ENCODE data around the gene NANP.
"Not testable (repeated sequence)": the region's sequence is repeated elsewhere in the genome, so short reads cannot be mapped to it uniquely, and the experiment has no call there.

NANP gene

DNA sequence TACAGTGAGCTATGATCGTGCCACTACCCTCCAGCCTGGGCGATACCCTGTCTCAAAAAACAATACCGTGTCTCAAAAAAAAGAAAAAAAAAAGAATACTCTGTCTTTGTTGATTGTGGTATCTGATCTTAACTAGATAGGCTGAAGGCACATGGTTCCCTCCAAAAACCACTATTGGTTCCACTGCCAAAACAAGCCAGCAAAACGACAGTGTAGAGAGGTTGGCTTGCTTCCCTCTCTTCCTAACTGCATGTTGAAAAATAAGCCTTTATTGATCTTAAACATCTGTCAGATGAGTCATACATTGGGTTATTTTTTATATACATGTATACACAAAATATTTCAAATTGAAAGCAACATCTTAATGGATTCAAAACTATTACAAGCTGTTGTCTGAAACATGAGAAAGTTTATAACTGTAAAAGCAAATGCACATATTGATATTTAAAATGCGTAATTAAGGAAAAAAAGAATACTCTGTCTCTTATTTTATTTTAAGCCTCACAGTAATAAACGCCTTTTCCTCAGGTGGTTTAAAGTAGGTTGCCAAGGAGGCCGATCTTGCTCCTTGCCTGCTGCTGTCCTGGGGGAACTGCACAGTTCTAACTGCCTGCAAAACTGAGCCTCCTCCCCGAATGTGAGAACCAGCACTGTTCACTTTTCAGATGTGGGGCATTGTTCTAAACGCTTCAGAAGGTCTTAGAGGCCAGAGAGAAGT lies 31.5 kb downstream of the NANP start:
- H3K4me1 Mint-ChIP-seq (ENCODE audit: low read depth), result no peaks in the 10 kb centered on the region
- no peak overlapping the region for H3K27ac Mint-ChIP-seq
- H3K9me3 Mint-ChIP-seq, result no peaks in the 10 kb centered on the region
- H3K36me3 Mint-ChIP-seq (ENCODE audit: low read depth), result no peaks in the 10 kb centered on the region
- DNase-seq (ENCODE audit: low spot score), result no peak
- no peak overlapping the region for H3K4me3 Mint-ChIP-seq
- peaks cover 6% of the 10 kb centered on the region for H3K27me3 Mint-ChIP-seq (ENCODE audit: low read depth)

DNA sequence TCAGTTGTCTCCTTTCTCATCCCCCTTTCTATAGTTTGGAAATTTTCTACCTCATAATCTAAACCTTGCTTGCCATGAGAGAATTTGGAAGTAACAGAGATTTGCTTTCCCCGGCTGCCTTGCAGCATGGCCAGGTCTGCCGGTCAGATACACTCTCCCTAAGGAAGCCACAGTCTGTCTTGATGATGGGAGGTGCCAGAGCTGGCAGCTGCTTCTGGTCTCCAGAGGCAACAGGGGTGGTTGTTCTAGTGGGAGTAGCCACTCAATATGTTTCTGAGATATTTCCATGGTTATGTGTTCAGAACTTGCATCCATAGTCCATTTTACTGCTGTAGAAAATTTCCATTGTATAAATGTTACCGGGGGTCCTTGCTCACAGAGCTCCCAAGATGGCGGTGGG lies 33.0 kb downstream of the NANP start:
- not testable (repeated sequence) for H3K36me3 Mint-ChIP-seq (ENCODE audit: low read depth); H3K27me3 Mint-ChIP-seq (ENCODE audit: low read depth); H3K4me3 Mint-ChIP-seq; H3K9me3 Mint-ChIP-seq; H3K27ac Mint-ChIP-seq; DNase-seq (ENCODE audit: low spot score); H3K4me1 Mint-ChIP-seq (ENCODE audit: low read depth)

DNA sequence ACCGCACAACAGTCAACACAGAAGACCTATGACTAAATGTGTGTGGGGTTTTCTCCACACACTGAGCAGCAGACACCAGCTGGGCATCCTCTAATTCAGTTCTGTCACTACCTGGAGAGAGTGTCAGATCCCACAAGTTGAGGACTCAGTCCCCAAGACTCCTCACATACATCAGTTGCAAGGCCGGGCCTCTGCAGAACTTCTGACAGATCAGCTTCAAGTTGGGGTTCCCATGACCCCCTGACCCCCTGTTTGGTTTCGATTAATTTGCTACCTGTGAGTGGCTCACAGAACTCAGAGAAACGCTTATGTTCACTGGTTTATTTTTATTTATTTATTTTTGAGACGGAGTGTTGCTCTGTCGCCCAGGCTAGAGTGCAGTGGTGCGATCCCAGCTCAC lies 35.3 kb downstream of the NANP start:
- Mint-ChIP-seq H3K4me3 (no peak overlapping the region), H3K27ac (no peak overlapping the region)

DNA sequence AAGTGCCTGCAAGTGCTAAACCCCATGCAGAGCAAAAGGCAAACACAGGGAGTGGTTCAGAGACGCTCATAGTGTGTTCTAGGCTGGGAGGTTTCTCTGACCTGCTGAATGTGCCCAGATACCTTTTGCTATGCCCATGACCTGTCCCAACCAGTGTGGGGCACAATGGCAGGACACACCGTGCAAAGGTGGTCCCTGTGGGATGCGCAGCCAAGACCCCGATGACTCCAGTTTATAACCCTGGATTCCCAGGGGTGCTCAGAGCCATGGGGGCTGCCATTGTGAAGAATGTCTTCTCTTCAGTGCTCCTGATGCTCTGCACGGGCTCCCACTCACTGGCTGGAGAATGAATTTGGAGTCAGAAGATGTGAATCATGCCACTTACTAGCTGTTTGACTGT lies 36.3 kb downstream of the NANP start:
- no peak for DNase-seq (ENCODE audit: low spot score)
- Mint-ChIP-seq H3K9me3 (no peaks in the 10 kb centered on the region), H3K27me3 (ENCODE audit: low read depth) (peaks cover 7% of the 10 kb centered on the region), H3K36me3 (ENCODE audit: low read depth) (peaks cover 3% of the 10 kb centered on the region), H3K4me1 (ENCODE audit: low read depth) (peaks cover 10% of the 10 kb centered on the region), H3K4me3 (no peak overlapping the region), H3K27ac (no peak overlapping the region)

More for the DNA sequence above, 35.3 kb downstream of the NANP start:
- DNase-seq (ENCODE audit: low spot score), result no peak
- H3K36me3 Mint-ChIP-seq (ENCODE audit: low read depth), result peaks cover 3% of the 10 kb centered on the region
- H3K9me3 Mint-ChIP-seq, result no peaks in the 10 kb centered on the region
- H3K4me1 Mint-ChIP-seq (ENCODE audit: low read depth), result peaks cover 8% of the 10 kb centered on the region
- peaks cover 10% of the 10 kb centered on the region for H3K27me3 Mint-ChIP-seq (ENCODE audit: low read depth)

DNA sequence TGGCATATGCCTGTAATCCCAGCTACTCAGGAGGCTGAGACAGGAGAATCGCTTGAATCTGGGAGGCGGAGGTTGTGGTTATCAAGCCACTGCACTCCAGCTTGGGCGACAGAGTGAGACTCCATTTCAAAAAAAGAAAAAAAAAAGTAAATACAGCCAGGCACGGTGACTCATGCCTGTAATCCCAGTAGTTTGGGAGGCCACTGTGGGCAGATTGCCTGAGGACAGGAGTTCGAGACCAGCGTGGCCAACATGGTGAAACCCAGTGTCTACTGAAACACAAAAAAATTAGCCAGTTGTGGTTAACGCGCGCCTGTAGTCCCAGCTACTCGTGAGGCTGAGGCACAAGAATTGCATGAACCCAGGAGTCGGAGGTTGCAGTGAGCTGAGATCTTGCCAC lies 36.9 kb downstream of the NANP start:
- Mint-ChIP-seq H3K9me3 (no peaks in the 10 kb centered on the region), H3K4me3 (no peak overlapping the region), H3K27me3 (ENCODE audit: low read depth) (peaks cover 7% of the 10 kb centered on the region), H3K4me1 (ENCODE audit: low read depth) (peaks cover 10% of the 10 kb centered on the region), H3K27ac (no peak overlapping the region), H3K36me3 (ENCODE audit: low read depth) (peaks cover 3% of the 10 kb centered on the region)
- no peak for DNase-seq (ENCODE audit: low spot score)

DNA sequence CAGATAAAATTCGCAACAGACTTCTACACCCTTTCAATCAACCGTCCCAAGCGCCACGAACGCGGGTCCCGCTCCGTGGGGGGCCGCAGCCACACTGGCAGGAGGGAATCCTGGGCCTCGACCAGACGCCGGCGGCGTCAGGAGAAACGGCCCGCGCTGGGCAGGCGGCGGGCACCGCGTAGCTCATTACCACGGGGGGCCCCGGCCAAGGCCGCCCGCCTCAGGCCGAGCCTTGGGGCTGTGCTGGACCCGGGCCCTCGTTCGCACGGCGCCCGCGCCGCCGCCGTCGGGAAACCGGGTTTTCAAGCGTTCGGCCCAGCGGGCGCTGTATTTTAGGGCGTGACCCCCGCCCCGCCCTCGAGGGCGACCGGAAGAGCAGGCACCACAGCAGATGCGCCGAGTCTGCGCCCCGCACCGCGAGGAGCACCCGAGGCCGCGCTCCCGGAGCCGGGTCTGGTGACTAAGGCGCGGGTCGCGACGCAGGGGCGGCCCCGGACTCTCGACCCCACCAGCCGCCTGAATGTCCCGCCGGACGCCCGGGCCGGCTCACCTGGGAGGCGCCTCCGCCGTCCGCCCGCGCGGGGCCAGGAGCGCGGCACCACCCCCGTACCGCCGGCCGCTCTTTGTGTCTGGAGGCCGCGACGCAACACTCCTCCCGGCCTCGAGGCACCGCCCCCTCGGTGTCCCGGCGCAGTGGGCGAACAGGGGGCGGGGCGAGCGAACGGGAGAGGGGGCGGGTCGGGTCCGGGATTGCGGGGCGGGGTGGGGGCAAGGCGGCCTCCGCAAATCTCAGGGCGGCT lies 38.7 kb downstream of the NANP start, which contains the start of gene NINL:
Gene NINL (minus strand): TSS at position 627 of the 800 bp plus-strand sequence. CDS start 58,944 bp downstream, outside the sequence.
- Mint-ChIP-seq H3K9me3 (no peaks in the 10 kb centered on the region), H3K36me3 (ENCODE audit: low read depth) (peaks cover 3% of the 10 kb centered on the region), H3K27ac (peak within 1 kb of the TSS; percentile 64), H3K4me3 (peak within 1 kb of the TSS; percentile 81), H3K4me1 (ENCODE audit: low read depth) (peaks cover 10% of the 10 kb centered on the region), H3K27me3 (ENCODE audit: low read depth) (peaks cover 7% of the 10 kb centered on the region)
- peak; percentile 62 for DNase-seq (ENCODE audit: low spot score)

DNA sequence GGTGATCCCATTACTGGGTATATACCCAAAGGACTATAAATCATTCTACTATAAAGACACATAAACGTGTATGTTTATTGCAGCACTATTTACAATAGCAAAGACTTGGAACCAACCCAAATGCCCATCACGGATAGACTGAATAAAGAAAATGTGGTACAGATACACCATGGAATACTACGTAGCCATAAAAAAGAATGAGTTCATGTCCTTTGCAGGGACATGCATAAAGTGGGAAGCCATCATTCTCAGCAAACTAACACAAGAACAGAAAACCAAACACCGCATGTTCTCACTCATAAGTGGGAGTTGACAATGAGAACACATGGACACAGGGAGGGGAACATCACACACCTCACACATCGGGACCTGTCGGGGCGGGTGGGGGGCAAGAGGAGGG lies 40.2 kb downstream of the NANP start:
- Mint-ChIP-seq H3K27ac (peak overlapping the region; percentile 31), H3K4me1 (ENCODE audit: low read depth) (peaks cover 10% of the 10 kb centered on the region), H3K4me3 (peak overlapping the region; percentile 81)
- not testable (repeated sequence) for H3K27me3 Mint-ChIP-seq (ENCODE audit: low read depth); DNase-seq (ENCODE audit: low spot score); H3K36me3 Mint-ChIP-seq (ENCODE audit: low read depth); H3K9me3 Mint-ChIP-seq

DNA sequence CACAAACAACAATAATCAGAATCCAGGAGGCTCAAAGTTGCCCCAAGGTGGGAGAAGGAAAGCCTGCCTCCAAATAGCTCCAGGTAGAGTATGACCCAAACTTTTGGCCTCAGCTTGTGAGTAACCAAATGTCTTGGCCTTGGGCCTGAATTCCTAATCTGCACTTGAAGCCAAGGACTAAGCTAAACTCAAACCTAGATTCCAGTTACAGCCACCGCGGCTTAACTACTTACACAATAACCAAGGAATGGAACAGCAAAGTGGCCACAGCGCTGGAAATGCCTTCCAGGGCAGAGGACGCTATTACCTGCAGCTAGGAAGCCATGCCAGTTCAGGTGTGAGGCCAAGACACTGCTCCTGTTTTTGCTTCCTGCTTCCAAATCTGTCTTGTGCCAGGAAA lies 43.1 kb downstream of the NANP start:
- DNase-seq (ENCODE audit: low spot score), result no peak
- Mint-ChIP-seq H3K9me3 (no peaks in the 10 kb centered on the region), H3K27me3 (ENCODE audit: low read depth) (peaks cover 7% of the 10 kb centered on the region), H3K36me3 (ENCODE audit: low read depth) (peaks cover 3% of the 10 kb centered on the region), H3K4me1 (ENCODE audit: low read depth) (peaks cover 10% of the 10 kb centered on the region), H3K27ac (no peak overlapping the region), H3K4me3 (no peak overlapping the region)

DNA sequence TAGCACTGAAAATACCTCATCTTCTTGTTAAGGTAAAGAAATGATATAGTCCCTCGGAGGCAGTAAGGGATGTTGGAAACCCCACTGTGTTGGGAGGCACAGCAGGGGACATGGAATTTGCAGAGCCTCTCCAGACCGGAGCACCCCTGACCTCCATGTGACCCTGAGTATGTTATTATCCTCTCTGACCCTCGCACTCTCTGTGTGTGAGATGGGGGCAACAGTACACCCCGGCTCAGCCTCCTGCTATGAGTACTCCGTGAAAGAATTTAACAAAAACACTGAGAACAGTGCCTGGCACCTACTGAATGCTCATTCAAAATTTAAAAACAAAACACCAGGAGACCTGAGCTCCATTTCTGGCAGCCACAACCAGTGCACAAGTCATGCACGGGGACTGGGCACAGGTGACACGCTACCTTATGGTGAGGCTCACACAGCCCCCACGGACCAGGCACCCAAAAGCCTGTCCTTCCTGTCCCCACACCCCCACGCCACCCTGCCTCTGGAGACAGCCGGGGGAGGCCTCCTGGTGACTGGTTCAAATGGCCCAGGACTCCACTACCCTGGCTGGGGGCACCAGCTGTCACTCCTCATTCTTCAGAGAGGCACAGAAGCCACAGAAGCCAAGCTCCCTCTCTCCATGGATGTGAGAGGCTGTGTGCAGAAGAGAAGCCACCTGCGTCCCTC lies 44.6 kb downstream of the NANP start:
- Mint-ChIP-seq H3K27me3 (ENCODE audit: low read depth) (peaks cover 3% of the 10 kb centered on the region), H3K4me1 (ENCODE audit: low read depth) (peaks cover 5% of the 10 kb centered on the region), H3K4me3 (no peak overlapping the region), H3K36me3 (ENCODE audit: low read depth) (peaks cover 3% of the 10 kb centered on the region), H3K9me3 (no peaks in the 10 kb centered on the region), H3K27ac (no peak overlapping the region)
- no peak for DNase-seq (ENCODE audit: low spot score)

DNA sequence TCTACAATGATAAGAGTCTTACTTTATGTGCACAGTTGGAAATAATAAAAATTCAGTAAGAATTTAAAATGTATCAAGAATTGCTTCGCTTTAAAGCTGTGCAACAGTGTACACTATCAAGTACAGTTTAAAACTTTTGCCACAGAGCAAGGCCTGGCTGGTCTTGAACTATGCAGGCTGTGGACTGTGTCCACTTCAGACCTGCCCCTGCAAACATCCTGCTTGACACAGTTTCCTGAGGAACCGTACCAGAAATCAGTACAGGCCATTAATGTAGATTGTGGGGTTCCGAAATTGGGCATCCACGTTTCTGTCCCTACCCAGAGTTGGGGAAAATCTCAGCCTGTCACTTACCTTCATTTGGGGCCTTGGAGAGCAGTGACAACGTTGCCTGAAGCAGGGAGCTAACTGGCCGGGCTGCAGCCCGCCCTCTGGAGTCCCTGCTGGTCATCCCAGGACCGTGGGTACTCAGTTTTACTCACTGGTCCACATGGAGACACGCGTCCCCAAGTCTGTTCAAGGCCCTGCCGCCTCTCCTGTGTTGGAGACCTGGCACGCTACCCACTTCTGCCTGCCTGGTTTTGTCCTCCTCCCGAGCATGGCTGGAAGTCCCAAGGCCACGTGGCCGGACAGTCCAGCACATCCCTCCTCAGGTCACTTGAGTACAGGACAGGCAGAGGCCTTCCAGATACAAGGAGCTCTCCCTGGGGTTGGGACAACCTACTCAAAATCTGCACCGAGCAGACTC lies 46.9 kb downstream of the NANP start:
- no peaks in the 10 kb centered on the region for H3K27me3 Mint-ChIP-seq (ENCODE audit: low read depth)
- DNase-seq (ENCODE audit: low spot score), result no peak
- H3K36me3 Mint-ChIP-seq (ENCODE audit: low read depth), result no peaks in the 10 kb centered on the region
- H3K27ac Mint-ChIP-seq, result no peak overlapping the region
- no peak overlapping the region for H3K4me3 Mint-ChIP-seq
- H3K9me3 Mint-ChIP-seq, result no peaks in the 10 kb centered on the region
- H3K4me1 Mint-ChIP-seq (ENCODE audit: low read depth), result peaks cover 3% of the 10 kb centered on the region

DNA sequence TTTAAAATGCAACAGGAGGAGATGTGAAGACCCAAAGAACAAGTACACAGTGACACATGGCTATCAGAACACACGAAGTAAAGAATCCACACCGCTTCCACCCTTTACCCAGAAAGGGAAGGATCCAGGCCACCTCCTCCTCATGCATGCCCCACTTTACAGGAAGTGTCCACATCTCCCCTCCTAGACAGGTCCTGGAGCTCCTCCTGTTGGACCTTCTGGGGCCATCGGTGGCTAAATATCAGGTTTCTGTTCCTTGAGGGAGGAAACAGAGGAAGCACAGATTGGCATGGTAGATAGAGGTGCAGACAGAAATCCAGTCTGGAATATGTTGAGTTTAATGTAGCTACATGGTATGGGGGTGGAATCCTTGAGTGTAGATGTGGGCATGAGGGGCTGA lies 49.4 kb downstream of the NANP start:
- Mint-ChIP-seq H3K27ac (no peak overlapping the region), H3K4me1 (ENCODE audit: low read depth) (peaks cover 3% of the 10 kb centered on the region), H3K36me3 (ENCODE audit: low read depth) (no peaks in the 10 kb centered on the region), H3K9me3 (no peaks in the 10 kb centered on the region), H3K27me3 (ENCODE audit: low read depth) (no peaks in the 10 kb centered on the region), H3K4me3 (no peak overlapping the region)
- no peak for DNase-seq (ENCODE audit: low spot score)

DNA sequence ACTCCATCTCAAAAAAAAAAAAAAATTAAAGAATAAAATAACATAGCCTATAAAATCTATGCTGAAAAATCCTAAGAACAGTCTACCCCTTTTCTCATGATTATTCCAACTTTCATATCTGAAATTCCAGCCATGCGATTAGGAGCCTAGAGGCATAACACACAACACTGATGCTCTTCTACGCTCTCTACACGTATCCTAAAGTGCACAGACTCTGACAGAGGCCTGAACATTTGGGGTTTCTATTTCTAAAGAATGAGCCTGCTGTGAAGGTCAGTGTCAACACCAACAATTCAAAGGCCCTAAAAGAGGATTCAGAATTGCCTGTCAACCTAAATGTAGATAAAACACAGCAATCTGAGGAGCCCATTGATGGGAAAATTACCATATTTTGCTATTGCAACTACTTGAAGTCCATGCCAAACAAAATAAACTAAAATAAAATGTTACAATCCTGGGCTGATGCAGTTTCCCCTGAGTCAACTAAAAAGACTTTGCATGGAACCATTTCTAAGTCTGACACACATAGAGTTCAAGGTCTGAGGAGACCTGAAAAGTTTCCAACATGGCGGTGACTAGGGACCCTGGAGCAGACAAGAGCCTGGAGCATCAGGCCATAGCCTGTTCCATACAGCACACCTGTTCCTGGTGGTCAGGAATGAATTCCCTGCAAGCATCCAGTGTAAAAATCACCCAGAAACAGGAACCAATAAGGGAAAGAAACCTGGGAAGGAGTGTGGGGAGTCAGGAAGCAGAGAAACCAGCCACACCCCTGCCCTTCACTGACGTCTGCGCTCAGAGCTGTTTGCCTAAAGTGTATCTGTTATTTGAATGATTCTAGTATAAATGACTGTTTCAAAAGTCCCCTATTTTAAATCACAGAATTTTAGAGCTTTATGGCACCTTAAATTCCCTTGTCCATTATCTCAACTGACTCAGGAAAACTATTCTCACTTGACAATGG lies 50.2 kb downstream of the NANP start:
- Mint-ChIP-seq H3K9me3 (no peaks in the 10 kb centered on the region), H3K27ac (no peak overlapping the region), H3K4me3 (no peak overlapping the region), H3K4me1 (ENCODE audit: low read depth) (peaks cover 3% of the 10 kb centered on the region), H3K27me3 (ENCODE audit: low read depth) (no peaks in the 10 kb centered on the region), H3K36me3 (ENCODE audit: low read depth) (no peaks in the 10 kb centered on the region)
- no peak for DNase-seq (ENCODE audit: low spot score)

DNA sequence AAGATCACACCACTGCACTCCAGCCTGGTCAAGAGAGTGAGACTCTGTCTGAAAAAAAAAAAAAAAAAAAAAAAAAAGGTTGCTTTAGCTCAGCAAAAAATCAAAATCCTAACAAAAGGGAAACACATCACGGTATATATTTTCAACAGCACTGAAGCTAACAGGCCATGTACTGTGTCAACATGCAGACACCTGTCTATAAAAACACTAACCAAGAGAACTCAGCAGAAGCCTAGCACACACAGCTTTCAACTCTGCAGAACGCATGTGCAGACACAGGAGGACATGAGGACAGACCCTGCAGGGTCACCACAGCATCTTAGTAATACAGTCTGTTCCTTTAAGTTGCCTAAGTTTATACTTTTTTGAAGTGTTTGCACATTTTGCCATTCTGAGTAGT lies 52.0 kb downstream of the NANP start:
- no peaks in the 10 kb centered on the region for H3K27me3 Mint-ChIP-seq (ENCODE audit: low read depth)
- no peak overlapping the region for H3K27ac Mint-ChIP-seq
- no peak for DNase-seq (ENCODE audit: low spot score)
- no peak overlapping the region for H3K4me3 Mint-ChIP-seq
- H3K9me3 Mint-ChIP-seq, result no peaks in the 10 kb centered on the region
- peaks cover 5% of the 10 kb centered on the region for H3K4me1 Mint-ChIP-seq (ENCODE audit: low read depth)
- no peaks in the 10 kb centered on the region for H3K36me3 Mint-ChIP-seq (ENCODE audit: low read depth)
